ENCODE data around the gene AKR1C1. TPM values are rescaled to one million over a fixed set of nuclear protein-coding genes. Genes with fewer than 3 reads are reported as not detected.

Gene AKR1C1
- total RNA-seq, 1 experiment from 2014 or later: 1.9 TPM

DNA sequence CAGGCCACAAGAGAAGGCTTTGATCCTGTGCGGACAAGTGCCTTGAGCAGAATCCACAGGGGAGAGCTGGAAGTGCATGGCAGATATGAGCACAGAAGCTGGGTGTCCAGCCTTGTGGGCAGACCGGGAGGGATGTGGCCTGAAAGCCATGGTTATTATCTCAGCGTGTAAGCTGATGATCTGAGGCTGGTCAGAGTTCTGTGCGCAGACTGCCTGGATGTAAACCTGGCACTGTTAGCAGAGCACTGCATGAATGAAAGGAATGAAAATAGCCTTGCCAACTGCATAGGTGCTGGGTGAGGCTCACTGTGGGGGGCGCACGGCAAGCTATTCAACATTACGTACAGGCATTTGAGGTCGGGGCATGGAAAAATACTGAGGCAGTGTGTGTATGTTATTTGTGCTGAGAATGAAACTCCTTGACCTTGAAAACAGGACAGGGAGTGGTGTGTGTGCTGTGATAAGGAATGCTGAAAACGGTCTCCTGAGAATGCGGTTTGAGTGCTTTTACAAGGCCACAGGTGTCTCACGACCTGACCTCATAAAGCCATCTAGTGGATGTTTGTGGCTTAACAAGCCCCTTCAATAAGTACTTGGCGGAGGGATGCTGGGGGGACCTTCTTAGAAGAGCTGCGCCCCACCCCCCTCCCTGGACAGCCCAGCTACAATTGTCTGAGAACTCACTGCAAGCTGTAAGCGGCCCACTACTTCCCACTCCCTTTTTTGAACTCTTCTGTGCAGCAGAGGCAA is 18.7 kb downstream of the AKR1C1 start:
- Histone ChIP-seq H2BK20ac (ENCODE audit: low read depth, low read length, poor library complexity, severe bottlenecking) (no peak overlapping the region), H3K4me1 (ENCODE audit: insufficient read depth, low read length) (no peaks in the 10 kb centered on the region; the same call in 1 of the 2 replicates), H3K9me3 (ENCODE audit: control insufficient read depth, low read depth, low read length) (no peaks in the 10 kb centered on the region), H3K79me2 (ENCODE audit: insufficient read depth, low read length) (no peaks in the 10 kb centered on the region), H3K18ac (ENCODE audit: insufficient read length, low read depth, low read length) (no peak overlapping the region), H3K27me3 (ENCODE audit: insufficient read depth, low read length) (no peaks in the 10 kb centered on the region), H4K5ac (ENCODE audit: insufficient read length, low read depth, low read length) (no peak overlapping the region), H3T11ph (ENCODE audit: low read length) (no peak overlapping the region), H2BK12ac (ENCODE audit: insufficient read length, low read depth, low read length) (no peak overlapping the region), H3K23me2 (ENCODE audit: insufficient read length, low read depth, low read length, poor library complexity, severe bottlenecking) (no peaks in the 10 kb centered on the region), H3K4me2 (ENCODE audit: insufficient read depth, insufficient read length, low read length) (no peak overlapping the region), H2BK120ac (ENCODE audit: low read depth, low read length, poor library complexity, severe bottlenecking) (no peak overlapping the region), H2AFZ (ENCODE audit: low read length) (no peak overlapping the region), H3K9ac (ENCODE audit: extremely low read depth, insufficient read length, low read length) (no peak overlapping the region), H2BK5ac (ENCODE audit: insufficient read length, low read length) (no peak overlapping the region), H3K56ac (ENCODE audit: insufficient read length, low read depth, low read length) (no peak overlapping the region), H4K8ac (replicated peaks; ENCODE audit: insufficient read length, low read depth, low read length) (no peak overlapping the region), H3K27ac (ENCODE audit: insufficient read length, low read depth, low read length) (no peak overlapping the region), H4K20me1 (ENCODE audit: control insufficient read depth, insufficient read depth, insufficient read length) (no peaks in the 10 kb centered on the region), H2AK5ac (ENCODE audit: insufficient read length, low read length) (no peak overlapping the region), H4K91ac (ENCODE audit: insufficient read length, low read depth, low read length) (no peak overlapping the region), H3K23ac (ENCODE audit: insufficient read length, low read depth, low read length) (no peak overlapping the region), H2BK15ac (ENCODE audit: low read depth, low read length) (no peak overlapping the region), H3K4ac (ENCODE audit: low read depth, low read length) (no peak overlapping the region), H3K79me1 (ENCODE audit: insufficient read depth, low read depth, low read length, poor library complexity, severe bottlenecking) (no peaks in the 10 kb centered on the region), H3K14ac (ENCODE audit: insufficient read depth, low read length) (no peak overlapping the region)
- peak; percentile 68 for DNase-seq
- Mint-ChIP-seq H3K27ac (peak overlapping the region in 2 of 3 experiments; percentile 17 to 23; a peak in 3 of 7 replicates), H3K4me3 (no peak overlapping the region), H3K9me3 (peaks cover 10 to 47% of the 10 kb centered on the region in 2 experiments), H3K36me3 (ENCODE audit: insufficient read depth in 1 of 3, low read depth in 3 of 3) (no peaks in the 10 kb centered on the region), H3K27me3 (ENCODE audit: low read depth) (no peaks in the 10 kb centered on the region; the same call in 1 of the 2 replicates), H3K4me1 (peaks cover 10% of the 10 kb centered on the region in 2 experiments)
- TF ChIP-seq, protein P1, sequence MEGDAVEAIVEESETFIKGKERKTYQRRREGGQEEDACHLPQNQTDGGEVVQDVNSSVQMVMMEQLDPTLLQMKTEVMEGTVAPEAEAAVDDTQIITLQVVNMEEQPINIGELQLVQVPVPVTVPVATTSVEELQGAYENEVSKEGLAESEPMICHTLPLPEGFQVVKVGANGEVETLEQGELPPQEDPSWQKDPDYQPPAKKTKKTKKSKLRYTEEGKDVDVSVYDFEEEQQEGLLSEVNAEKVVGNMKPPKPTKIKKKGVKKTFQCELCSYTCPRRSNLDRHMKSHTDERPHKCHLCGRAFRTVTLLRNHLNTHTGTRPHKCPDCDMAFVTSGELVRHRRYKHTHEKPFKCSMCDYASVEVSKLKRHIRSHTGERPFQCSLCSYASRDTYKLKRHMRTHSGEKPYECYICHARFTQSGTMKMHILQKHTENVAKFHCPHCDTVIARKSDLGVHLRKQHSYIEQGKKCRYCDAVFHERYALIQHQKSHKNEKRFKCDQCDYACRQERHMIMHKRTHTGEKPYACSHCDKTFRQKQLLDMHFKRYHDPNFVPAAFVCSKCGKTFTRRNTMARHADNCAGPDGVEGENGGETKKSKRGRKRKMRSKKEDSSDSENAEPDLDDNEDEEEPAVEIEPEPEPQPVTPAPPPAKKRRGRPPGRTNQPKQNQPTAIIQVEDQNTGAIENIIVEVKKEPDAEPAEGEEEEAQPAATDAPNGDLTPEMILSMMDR (conservative IDR thresholded peaks at IDR 0.05): peak; percentile 57
- WGBS (ENCODE audit: extremely low coverage, insufficient read length, low lambda C conversion rate): no CpG with 5 or more reads among the region's 14 CpGs

Data from H9 (cell line).